Activated CD8-positive, alpha-beta memory T cell treated with anti-CD3 and anti-CD28 coated beads, Interleukin-2, amount 50 U/mL, for 48 hours (primary cell): ENCODE results near the gene DNAAF1.

Experiments used
- DNase-seq: peaks from one replicate; pipeline ENCODE4 v3.0.0-alpha.2; 2020

DNAAF1 gene

GRCh38 chr16:84161801-84162200, 16.7 kb downstream of the DNAAF1 start:
- no peak for DNase-seq

GRCh38 chr16:84165746-84166145, 20.6 kb downstream of the DNAAF1 start:
- DNase-seq = no peak

GRCh38 chr16:84166796-84167695, 21.9 kb downstream of the DNAAF1 start:
- no peak for DNase-seq

- no peak for DNase-seq
Observed at GRCh38 chr16:84169765-84170310, 24.7 kb downstream of the DNAAF1 start.

GRCh38 chr16:84174396-84174795, 29.3 kb downstream of the DNAAF1 start:
- DNase-seq = no peak

- DNase-seq = peak; percentile 79
Observed at GRCh38 chr16:84175350-84176081, 30.4 kb downstream of the DNAAF1 start.

- DNase-seq = no peak
Observed at GRCh38 chr16:84176192-84177053, 31.3 kb downstream of the DNAAF1 start.

- no peak for DNase-seq
Observed at GRCh38 chr16:84177741-84178073, 32.6 kb downstream of the DNAAF1 start.

GRCh38 chr16:84178146-84178765, 33.1 kb downstream of the DNAAF1 start:
- no peak for DNase-seq

GRCh38 chr16:84178892-84179611, 33.9 kb downstream of the DNAAF1 start:
- DNase-seq = no peak

GRCh38 chr16:84179612-84180320, 34.7 kb downstream of the DNAAF1 start:
- no peak for DNase-seq

- no peak for DNase-seq
Observed at GRCh38 chr16:84180519-84181140, 35.5 kb downstream of the DNAAF1 start.

- DNase-seq = no peak
Observed at GRCh38 chr16:84181144-84181915, 36.2 kb downstream of the DNAAF1 start.

GRCh38 chr16:84182104-84182503, 37.0 kb downstream of the DNAAF1 start:
- DNase-seq = no peak

GRCh38 chr16:84182680-84183571, 37.8 kb downstream of the DNAAF1 start:
- DNase-seq = no peak

- DNase-seq = no peak
Observed at GRCh38 chr16:84183572-84183875, 38.4 kb downstream of the DNAAF1 start.

- no peak for DNase-seq
Observed at GRCh38 chr16:84183911-84184591, 38.9 kb downstream of the DNAAF1 start.

- DNase-seq = no peak
Observed at GRCh38 chr16:84184775-84185174, 39.7 kb downstream of the DNAAF1 start.
